ENCODE results near the gene CXCL11.
A peak's percentile ranks its signal among the peaks of the same experiment; 100 is the strongest.

Gene CXCL11

DNA sequence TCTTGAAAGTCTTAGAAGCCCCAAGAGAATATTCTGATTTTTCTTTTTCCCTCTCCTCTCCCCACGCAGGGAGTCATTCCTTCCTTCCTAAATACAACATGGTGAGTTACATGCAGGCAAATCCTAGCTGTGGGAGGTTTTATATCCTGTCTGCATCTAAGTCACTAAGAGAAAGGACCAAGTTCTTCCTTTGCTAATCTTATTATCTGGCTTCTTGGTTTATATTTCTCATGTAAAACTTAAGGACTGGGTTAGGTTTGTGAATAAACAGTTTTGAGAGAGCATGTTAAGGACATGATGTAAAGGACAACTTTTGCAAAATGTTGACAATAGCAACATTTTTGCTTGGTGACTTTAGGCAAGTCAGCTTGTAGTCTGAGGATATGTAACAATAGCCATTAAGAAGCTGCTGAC lies 23.5 kb downstream of the CXCL11 start:
- no peak for TF ChIP-seq SIN3A (IDR thresholded peaks at IDR 0.05; ENCODE audit: borderline replicate concordance, insufficient read depth, low read length)
- TF ChIP-seq, protein P1, sequence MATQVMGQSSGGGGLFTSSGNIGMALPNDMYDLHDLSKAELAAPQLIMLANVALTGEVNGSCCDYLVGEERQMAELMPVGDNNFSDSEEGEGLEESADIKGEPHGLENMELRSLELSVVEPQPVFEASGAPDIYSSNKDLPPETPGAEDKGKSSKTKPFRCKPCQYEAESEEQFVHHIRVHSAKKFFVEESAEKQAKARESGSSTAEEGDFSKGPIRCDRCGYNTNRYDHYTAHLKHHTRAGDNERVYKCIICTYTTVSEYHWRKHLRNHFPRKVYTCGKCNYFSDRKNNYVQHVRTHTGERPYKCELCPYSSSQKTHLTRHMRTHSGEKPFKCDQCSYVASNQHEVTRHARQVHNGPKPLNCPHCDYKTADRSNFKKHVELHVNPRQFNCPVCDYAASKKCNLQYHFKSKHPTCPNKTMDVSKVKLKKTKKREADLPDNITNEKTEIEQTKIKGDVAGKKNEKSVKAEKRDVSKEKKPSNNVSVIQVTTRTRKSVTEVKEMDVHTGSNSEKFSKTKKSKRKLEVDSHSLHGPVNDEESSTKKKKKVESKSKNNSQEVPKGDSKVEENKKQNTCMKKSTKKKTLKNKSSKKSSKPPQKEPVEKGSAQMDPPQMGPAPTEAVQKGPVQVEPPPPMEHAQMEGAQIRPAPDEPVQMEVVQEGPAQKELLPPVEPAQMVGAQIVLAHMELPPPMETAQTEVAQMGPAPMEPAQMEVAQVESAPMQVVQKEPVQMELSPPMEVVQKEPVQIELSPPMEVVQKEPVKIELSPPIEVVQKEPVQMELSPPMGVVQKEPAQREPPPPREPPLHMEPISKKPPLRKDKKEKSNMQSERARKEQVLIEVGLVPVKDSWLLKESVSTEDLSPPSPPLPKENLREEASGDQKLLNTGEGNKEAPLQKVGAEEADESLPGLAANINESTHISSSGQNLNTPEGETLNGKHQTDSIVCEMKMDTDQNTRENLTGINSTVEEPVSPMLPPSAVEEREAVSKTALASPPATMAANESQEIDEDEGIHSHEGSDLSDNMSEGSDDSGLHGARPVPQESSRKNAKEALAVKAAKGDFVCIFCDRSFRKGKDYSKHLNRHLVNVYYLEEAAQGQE (IDR thresholded peaks at IDR 0.05; ENCODE audit: insufficient read depth in 1 of 2, low read depth in 2 of 2, low read length in 2 of 2): no peak
- TF ChIP-seq POLR2AphosphoS5 (IDR thresholded peaks at IDR 0.05; ENCODE audit: low read depth, low read length): no peak
- no peak for TF ChIP-seq TAF1 (IDR thresholded peaks at IDR 0.05; ENCODE audit: borderline replicate concordance, insufficient read depth, low read length)
- no peak for TF ChIP-seq FOXP2 (optimal IDR thresholded peaks at IDR 0.05; ENCODE audit: borderline replicate concordance, extremely low read depth, extremely low read length, insufficient read depth)

DNA sequence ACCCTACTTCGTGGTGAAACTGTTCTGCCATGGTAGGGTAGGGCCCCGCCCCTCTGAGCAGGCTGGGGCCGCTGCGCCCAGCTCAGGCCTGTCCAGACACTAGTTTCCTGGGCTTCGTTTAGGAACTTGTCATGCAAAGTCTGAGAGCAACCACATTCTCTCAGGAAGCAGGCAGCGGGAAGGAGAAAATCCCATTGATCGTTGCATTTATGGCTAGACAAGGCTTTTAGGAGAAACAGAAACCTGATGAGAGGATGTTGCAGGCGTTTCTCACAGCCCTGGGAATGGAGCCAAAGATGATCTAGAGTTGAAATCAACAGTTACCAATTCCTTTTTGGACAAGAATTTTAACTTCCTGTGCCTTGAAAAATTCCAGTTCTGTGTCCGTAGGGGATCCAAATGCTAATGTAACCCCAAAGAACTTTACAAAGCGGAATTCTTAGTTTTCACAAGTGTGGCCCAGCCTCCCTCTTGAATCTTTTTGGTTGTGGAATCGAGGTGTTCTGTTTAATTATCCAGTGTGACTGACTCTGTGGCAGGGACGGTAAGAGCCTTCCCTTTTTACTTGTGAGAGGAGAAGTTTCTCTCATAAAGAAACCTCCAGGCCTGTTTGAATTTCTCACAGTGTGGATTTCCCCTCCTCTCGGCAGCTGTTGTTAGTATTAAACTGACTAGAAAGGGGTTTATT lies 24.0 kb downstream of the CXCL11 start:
- 0 out of 2 replicates have a peak, but pooled peaks have one; percentile 31 for TF ChIP-seq TAF1 (IDR thresholded peaks at IDR 0.05; ENCODE audit: borderline replicate concordance, insufficient read depth, low read length)
- TF ChIP-seq, protein P1 (IDR thresholded peaks at IDR 0.05; ENCODE audit: insufficient read depth in 1 of 2, low read depth in 2 of 2, low read length in 2 of 2): no peak

DNA sequence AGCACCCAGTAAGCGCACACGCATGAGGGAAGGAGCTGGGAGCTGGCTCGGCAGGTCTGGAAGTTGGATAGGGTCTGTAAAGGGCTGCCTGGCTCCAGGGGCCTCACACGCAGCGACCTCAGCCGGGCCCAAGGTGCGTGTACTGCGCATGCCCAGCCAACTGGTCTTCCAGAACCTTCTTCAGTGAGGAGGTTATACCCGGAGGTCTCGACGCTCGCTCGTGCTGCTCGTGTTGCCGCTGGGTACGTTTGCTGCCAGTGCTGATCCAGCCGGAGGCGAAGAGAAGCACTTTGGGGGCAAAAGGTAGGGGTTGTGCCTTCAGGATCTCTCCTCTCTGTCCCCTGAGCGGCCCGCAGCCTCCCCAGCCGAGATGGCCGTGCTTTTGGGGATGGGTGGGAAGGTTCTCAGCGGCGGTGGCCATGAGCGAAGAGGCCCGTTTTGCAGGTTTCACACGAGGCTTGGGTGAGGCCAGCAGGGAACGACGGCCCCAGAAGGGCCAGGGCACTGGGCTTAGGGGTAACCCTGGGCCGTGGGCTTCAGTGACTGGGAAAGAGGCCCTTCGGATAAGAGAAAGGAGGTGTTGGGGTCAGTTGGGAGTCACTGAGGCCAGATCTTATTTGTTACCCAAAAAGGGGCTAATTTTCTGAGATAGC lies 24.7 kb downstream of the CXCL11 start:
- TF ChIP-seq POLR2AphosphoS5 (IDR thresholded peaks at IDR 0.05; ENCODE audit: low read depth, low read length) (no peak), SIN3A (IDR thresholded peaks at IDR 0.05; ENCODE audit: borderline replicate concordance, insufficient read depth, low read length) (no peak), FOXP2 (optimal IDR thresholded peaks at IDR 0.05; ENCODE audit: borderline replicate concordance, extremely low read depth, extremely low read length, insufficient read depth) (no peak), TAF1 (IDR thresholded peaks at IDR 0.05; ENCODE audit: borderline replicate concordance, insufficient read depth, low read length) (no peak)
- TF ChIP-seq, protein P1 (IDR thresholded peaks at IDR 0.05; ENCODE audit: insufficient read depth in 1 of 2, low read depth in 2 of 2, low read length in 2 of 2): no peak

DNA sequence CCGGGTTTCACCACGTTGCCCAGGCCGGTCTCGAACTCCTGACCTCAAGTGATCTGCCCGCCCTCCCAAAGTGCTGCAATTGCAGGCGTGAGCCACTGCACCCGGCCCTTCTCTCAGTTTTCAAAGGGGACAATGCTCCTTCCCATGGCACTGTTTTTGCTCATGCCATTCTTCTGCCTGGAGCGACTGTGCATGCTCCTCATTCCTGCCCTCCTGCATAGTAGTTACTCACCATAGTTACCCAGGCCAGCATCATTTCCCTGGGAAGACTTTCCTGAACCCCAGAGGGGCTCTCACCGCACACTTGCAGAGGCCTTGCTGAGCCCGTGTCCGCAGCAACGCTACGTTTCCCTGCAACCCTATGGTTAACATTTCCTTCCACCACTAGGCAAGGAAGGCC lies 25.3 kb downstream of the CXCL11 start:
- no peak for TF ChIP-seq POLR2AphosphoS5 (IDR thresholded peaks at IDR 0.05; ENCODE audit: low read depth, low read length)
- TF ChIP-seq FOXP2 (optimal IDR thresholded peaks at IDR 0.05; ENCODE audit: borderline replicate concordance, extremely low read depth, extremely low read length, insufficient read depth): no peak
- no peak for TF ChIP-seq SIN3A (IDR thresholded peaks at IDR 0.05; ENCODE audit: borderline replicate concordance, insufficient read depth, low read length)
- TF ChIP-seq, protein P1 (IDR thresholded peaks at IDR 0.05; ENCODE audit: insufficient read depth in 1 of 2, low read depth in 2 of 2, low read length in 2 of 2): no peak
- TF ChIP-seq TAF1 (IDR thresholded peaks at IDR 0.05; ENCODE audit: borderline replicate concordance, insufficient read depth, low read length): no peak

Measured in PFSK-1 (cell line).